OCI-LY7 (cell line): ENCODE results near the gene IL20RA.

ENCODE experiments used
- EZH2phosphoT487 ChIP-seq: fragments of 200-600 bp; sonication (generic); IDR thresholded peaks from 2 replicates; pipeline ENCODE4 v1.6.1; 2018; ENCODE audit warnings: low read depth, borderline replicate concordance, mild to moderate bottlenecking, mixed run types, antibody characterized with exemption, low read length, moderate library complexity, mixed read lengths
- TF ChIP-seq, protein P1 (sequence below): fragments of 200-600 bp; sonication (generic); conservative IDR thresholded peaks from 2 replicates; pipeline ENCODE4 v1.5.1; 2014; ENCODE audit warnings: mild to moderate bottlenecking, antibody characterized with exemption, low read length, moderate library complexity, mixed read lengths

DNA sequence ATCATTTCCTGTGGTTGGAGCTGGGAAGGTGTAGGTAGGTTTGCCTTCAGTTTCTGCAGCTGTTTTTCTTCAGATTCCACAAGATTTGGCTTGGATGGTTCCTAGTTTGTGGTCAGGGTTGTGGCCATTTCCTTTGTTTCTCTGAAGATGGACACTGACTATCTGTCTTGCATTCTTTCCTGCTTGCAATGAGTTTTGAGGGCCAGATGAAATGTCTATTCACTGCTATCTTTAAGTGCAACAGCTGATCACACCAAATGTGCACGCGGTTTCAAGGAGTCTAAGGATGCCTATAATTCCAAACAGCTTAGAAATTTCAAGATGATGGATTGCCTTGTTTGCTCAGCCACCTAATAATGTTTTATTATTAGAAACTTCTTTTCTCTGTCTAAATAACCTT lies 28.4 kb downstream of the IL20RA start:
- TF ChIP-seq, protein P1, sequence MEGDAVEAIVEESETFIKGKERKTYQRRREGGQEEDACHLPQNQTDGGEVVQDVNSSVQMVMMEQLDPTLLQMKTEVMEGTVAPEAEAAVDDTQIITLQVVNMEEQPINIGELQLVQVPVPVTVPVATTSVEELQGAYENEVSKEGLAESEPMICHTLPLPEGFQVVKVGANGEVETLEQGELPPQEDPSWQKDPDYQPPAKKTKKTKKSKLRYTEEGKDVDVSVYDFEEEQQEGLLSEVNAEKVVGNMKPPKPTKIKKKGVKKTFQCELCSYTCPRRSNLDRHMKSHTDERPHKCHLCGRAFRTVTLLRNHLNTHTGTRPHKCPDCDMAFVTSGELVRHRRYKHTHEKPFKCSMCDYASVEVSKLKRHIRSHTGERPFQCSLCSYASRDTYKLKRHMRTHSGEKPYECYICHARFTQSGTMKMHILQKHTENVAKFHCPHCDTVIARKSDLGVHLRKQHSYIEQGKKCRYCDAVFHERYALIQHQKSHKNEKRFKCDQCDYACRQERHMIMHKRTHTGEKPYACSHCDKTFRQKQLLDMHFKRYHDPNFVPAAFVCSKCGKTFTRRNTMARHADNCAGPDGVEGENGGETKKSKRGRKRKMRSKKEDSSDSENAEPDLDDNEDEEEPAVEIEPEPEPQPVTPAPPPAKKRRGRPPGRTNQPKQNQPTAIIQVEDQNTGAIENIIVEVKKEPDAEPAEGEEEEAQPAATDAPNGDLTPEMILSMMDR: no peak
- no peak for TF ChIP-seq EZH2phosphoT487
